Esophagus squamous epithelium (tissue), 5 donors: ENCODE measurements around the gene ADAMTSL3. TPM values are rescaled to one million over a fixed set of nuclear protein-coding genes. Genes with fewer than 3 reads are reported as not detected.

Source experiments
- DNase-seq: peaks from one replicate; lab custom pipeline; 2025; lab: John Stamatoyannopoulos, UW
- H3K27ac ChIP-seq, 4 donors: fragments of 200-600 bp; sonication (generic); one replicate each; pipeline ENCODE4 v1.5.1; 2016 to 2019; ENCODE audit warnings: mild to moderate bottlenecking in 1 of 4
- H3K27me3 ChIP-seq, 4 donors: fragments of 200-600 bp; sonication (generic); 1 replicate in 3 of 4; 2 replicates in 1 of 4; pipeline versions ENCODE4 v1.5.1 to v1.6.0; 2017 to 2021; ENCODE audit warnings: antibody characterized with exemption in 1 of 4
- H3K36me3 ChIP-seq, 3 donors: fragments of 200-600 bp; sonication (generic); one replicate each; pipeline ENCODE4 v1.5.1; 2016 to 2019
- H3K4me1 ChIP-seq, 3 donors: fragments of 200-600 bp; sonication (generic); one replicate each; pipeline ENCODE4 v1.5.1; 2017 to 2019
- H3K4me3 ChIP-seq, 4 donors: fragments of 200-600 bp; sonication (generic); 1 replicate in 3 of 4; 2 replicates in 1 of 4; pipeline ENCODE4 v1.5.1; 2016 to 2019; ENCODE audit warnings: mild to moderate bottlenecking in 2 of 4, moderate library complexity in 1 of 4
- H3K9me3 ChIP-seq, 3 donors: fragments of 200-600 bp; sonication (generic); one replicate each; pipeline ENCODE4 v1.5.1; 2016 to 2019
- CTCF ChIP-seq, 6 experiments: fragments of 450-650 bp in 4 of 6; fragments of 200-600 bp in 2 of 6; sonication (generic) in 2 of 6; IDR thresholded peaks; one replicate each; pipeline ENCODE4 v1.5.1; 2016 to 2019; ENCODE audit warnings: antibody characterized with exemption in 6 of 6, mild to moderate bottlenecking in 4 of 6, moderate library complexity in 4 of 6
- POLR2A ChIP-seq, 4 donors: fragments of 450-650 bp; IDR thresholded peaks; one replicate each; pipeline ENCODE4 v1.6.1; 2017; ENCODE audit warnings: antibody characterized with exemption in 4 of 4, mild to moderate bottlenecking in 4 of 4, moderate library complexity in 3 of 4
- WGBS, 2 donors: methylation state at CpG; one replicate each; pipeline ENCODE4 v1.1.5; 2018; 5-methylcytosine and 5-hydroxymethylcytosine counted together
- intact Hi-C: fragments of 100-400 bp; cut with DNase I; formaldehyde crosslinking; loops from one replicate; pipeline ENCODE4 v1.15.0; 2022
- total RNA-seq, 4 donors: library from RNA; depleted of rRNA; stranded (reverse); fragments of >200 nt; gene quantifications; one replicate each; pipeline ENCODE4 v1.1.0, GENCODE V29; 2016
- donor health status: DM: yes; HTN: yes; CAD: no.

ADAMTSL3 gene
- total RNA-seq, 4 donors from 2014 or later: 0.11 to 3.2 (median 0.79) TPM

DNA sequence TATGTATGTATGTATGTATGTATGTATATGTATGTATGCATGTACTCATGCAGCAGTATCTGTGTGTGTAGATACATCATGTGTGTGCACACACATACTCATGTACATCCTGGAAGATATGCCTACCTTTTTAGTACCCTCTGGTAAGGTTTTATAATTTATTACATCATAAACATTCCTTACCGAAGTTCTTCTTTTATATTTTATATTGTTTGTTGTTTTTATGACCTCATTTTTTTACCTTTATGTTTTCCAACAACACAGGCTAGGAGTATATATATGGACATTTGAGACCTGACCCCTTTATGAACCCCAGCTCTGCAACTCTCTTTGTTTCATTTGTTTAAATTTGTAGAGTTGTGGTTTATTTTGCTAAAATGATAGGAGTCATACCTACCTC is 263.5 kb downstream of the ADAMTSL3 start:
- 17 to 45% methylated on average over 1 of the region's 1 CpG for WGBS, 2 donors

DNA sequence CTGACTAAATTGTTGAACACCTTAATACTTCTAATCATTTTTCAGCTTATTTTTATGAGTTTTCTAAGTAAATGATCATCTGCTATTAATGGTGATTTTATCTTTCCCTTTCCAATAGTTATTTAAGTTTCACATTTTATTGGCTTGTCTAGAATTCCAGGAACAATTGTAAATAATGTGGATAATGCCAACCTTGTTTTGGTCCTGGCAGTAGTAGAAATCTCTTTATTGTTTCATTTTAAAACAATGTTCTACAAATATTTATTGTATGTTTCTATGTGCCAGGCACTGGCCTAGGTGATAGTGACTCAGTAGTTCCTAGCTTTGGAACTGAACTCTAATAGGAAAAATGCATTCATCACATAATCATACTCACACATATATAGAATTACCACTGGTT is 264.1 kb downstream of the ADAMTSL3 start:
- DNase-seq: no peak
- no peaks in the 10 kb centered on the region for H3K27me3 ChIP-seq
- no peaks in the 10 kb centered on the region for H3K36me3 ChIP-seq
- H3K4me3 ChIP-seq: no peak overlapping the region
- H3K4me1 ChIP-seq: no peaks in the 10 kb centered on the region
- intact Hi-C loops: no loop called here
- no peak overlapping the region for H3K27ac ChIP-seq
- H3K9me3 ChIP-seq: no peaks in the 10 kb centered on the region
- TF ChIP-seq CTCF (IDR thresholded peaks at IDR 0.05): no peak
- TF ChIP-seq POLR2A (IDR thresholded peaks at IDR 0.05): no peak

More for the DNA sequence above, 263.5 kb downstream of the ADAMTSL3 start:
- intact Hi-C loops: no loop called here
- Histone ChIP-seq H3K4me1 (no peaks in the 10 kb centered on the region), H3K4me3 (no peak overlapping the region), H3K9me3 (no peaks in the 10 kb centered on the region), H3K27me3 (no peaks in the 10 kb centered on the region), H3K36me3 (no peaks in the 10 kb centered on the region), H3K27ac (no peak overlapping the region)
- TF ChIP-seq POLR2A (IDR thresholded peaks at IDR 0.05): no peak
- TF ChIP-seq CTCF (IDR thresholded peaks at IDR 0.05): no peak
- DNase-seq: no peak

DNA sequence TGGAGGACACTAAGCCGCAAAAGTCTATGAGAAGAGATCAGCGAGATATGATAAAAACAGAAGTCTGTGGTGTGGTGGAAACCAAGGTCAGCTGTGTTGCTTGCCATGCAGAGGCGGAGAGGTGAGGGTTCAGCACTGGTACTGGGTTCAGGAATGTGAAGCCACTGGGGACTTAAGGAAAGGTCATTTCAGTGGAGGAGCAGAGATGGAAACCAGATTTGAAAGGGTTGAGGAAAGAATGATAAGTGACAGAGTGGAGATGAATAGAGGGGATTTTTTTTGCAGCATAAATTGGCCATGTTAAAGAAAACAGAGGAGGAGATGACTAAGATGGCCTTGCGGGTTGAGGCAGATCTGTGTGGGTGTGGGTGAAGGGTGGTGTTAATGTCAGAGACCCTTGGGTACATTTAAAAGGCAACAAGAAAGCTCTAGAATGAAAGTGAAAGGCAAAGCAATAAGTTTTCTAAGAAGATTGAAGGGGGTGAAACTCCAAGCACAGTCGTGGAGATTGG is 265.5 kb downstream of the ADAMTSL3 start:
- 51 to 57% methylated on average over 5 of the region's 5 CpGs for WGBS, 2 donors
- no peaks in the 10 kb centered on the region for H3K36me3 ChIP-seq
- intact Hi-C loops: no loop called here
- H3K4me1 ChIP-seq: no peaks in the 10 kb centered on the region
- no peak overlapping the region for H3K4me3 ChIP-seq
- no peaks in the 10 kb centered on the region for H3K9me3 ChIP-seq
- H3K27ac ChIP-seq: no peak overlapping the region
- no peaks in the 10 kb centered on the region for H3K27me3 ChIP-seq
- TF ChIP-seq POLR2A (IDR thresholded peaks at IDR 0.05) (no peak), CTCF (IDR thresholded peaks at IDR 0.05) (no peak)
- DNase-seq: no peak

- DNase-seq: no peak
- H3K9me3 ChIP-seq: no peaks in the 10 kb centered on the region
- intact Hi-C loops: no loop called here
- 81% methylated on average over 5 of the region's 5 CpGs for WGBS, 2 donors
- H3K27me3 ChIP-seq: no peaks in the 10 kb centered on the region
- no peaks in the 10 kb centered on the region for H3K4me1 ChIP-seq
- no peak for TF ChIP-seq POLR2A (IDR thresholded peaks at IDR 0.05)
- no peak for TF ChIP-seq CTCF (IDR thresholded peaks at IDR 0.05)
- H3K36me3 ChIP-seq: no peaks in the 10 kb centered on the region
- H3K4me3 ChIP-seq: no peak overlapping the region
- no peak overlapping the region for H3K27ac ChIP-seq
Measured at GRCh38 chr15:83919978-83920510, 266.1 kb downstream of the ADAMTSL3 start.

DNA sequence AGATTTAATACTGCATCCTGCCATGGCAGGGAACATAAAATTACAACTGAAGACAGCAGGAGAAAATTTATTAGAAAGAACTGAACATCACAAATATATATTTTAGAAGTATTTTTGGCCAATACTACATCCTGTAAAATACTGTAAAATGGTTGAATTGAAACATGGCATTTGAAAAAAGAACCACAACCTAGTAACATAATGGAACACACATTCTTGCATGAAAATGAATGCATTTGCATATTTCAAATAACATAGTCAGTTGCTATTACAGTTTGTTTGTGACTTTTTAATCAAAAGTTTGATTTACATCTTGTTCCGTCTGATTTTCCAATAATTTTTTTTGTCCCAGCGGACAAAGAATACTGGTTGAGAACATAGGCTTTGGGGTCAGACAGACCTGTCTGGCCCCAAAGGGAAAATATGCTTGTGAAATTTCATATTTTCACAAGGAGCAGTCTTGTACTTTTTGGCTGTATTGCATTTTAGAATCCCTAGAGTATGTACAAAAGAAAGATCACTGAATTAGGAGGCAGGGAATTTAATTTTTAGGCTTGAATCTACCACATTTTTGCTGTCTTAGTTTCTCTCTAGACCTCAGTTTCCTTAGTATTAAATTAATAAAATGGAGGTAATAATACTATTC is 268.8 kb downstream of the ADAMTSL3 start:
- H3K36me3 ChIP-seq: no peaks in the 10 kb centered on the region
- intact Hi-C loops: no loop called here
- no peak for DNase-seq
- H3K4me3 ChIP-seq: no peak overlapping the region
- H3K9me3 ChIP-seq: no peaks in the 10 kb centered on the region
- H3K27ac ChIP-seq: no peak overlapping the region
- H3K4me1 ChIP-seq: no peaks in the 10 kb centered on the region
- no peak for TF ChIP-seq CTCF (IDR thresholded peaks at IDR 0.05)
- TF ChIP-seq POLR2A (IDR thresholded peaks at IDR 0.05): no peak
- 94 to 98% methylated on average over 2 of the region's 2 CpGs for WGBS, 2 donors
- H3K27me3 ChIP-seq: no peaks in the 10 kb centered on the region
